HG02938 (cell line): ENCODE measurements around the gene ZBTB7B.

Experiments used
- ATAC-seq: cut with Tn5 transposase; IDR thresholded peaks from one replicate; pipeline ENCODE4 v1.9.1; 2021; ENCODE audit warnings: mild to moderate bottlenecking, moderate library complexity; ENCODE audit not compliant: unreplicated experiment

The ZBTB7B gene

GRCh38 chr1:155002464-155003226, at the start of gene ZBTB7B:
Gene ZBTB7B, plus strand, starts transcription at chr1:155002802. Its CDS starts 11,859 bp downstream, at chr1:155014661.
- peak; percentile 2 for ATAC-seq

- no peak for ATAC-seq
Measured at GRCh38 chr1:154953611-154954038, 49.0 kb upstream of the ZBTB7B start.

GRCh38 chr1:154954541-154954940, 48.1 kb upstream of the ZBTB7B start:
- ATAC-seq, result no peak

GRCh38 chr1:154955039-154955717, 47.4 kb upstream of the ZBTB7B start:
- peak; percentile 77 for ATAC-seq

- no peak for ATAC-seq
Measured at GRCh38 chr1:154955718-154956543, 46.7 kb upstream of the ZBTB7B start, which contains the start of gene PBXIP1. Gene PBXIP1, minus strand, starts transcription at chr1:154956099. Its CDS starts 2,378 bp downstream, at chr1:154953721.

- no peak for ATAC-seq
Measured at GRCh38 chr1:154956544-154956941, 46.1 kb upstream of the ZBTB7B start.

GRCh38 chr1:154957091-154957657, 45.4 kb upstream of the ZBTB7B start:
- no peak for ATAC-seq

GRCh38 chr1:154958036-154958435, 44.6 kb upstream of the ZBTB7B start:
- no peak for ATAC-seq

GRCh38 chr1:154958681-154959425, 43.7 kb upstream of the ZBTB7B start:
- ATAC-seq, result no peak

GRCh38 chr1:154959426-154959780, 43.2 kb upstream of the ZBTB7B start:
- ATAC-seq, result no peak

- no peak for ATAC-seq
Measured at GRCh38 chr1:154960446-154961136, 42.0 kb upstream of the ZBTB7B start.

- ATAC-seq, result peak; percentile 74
Measured at GRCh38 chr1:154961207-154962155, 41.1 kb upstream of the ZBTB7B start, which contains the start of gene PYGO2. Gene PYGO2, minus strand, starts transcription at chr1:154961782. Its CDS starts 206 bp downstream, at chr1:154961576.

GRCh38 chr1:154962156-154962749, 40.3 kb upstream of the ZBTB7B start:
- peak; percentile 13 for ATAC-seq

GRCh38 chr1:154962795-154963330, 39.7 kb upstream of the ZBTB7B start:
- no peak for ATAC-seq

- ATAC-seq, result no peak
Measured at GRCh38 chr1:154963643-154964042, 39.0 kb upstream of the ZBTB7B start.

- no peak for ATAC-seq
Measured at GRCh38 chr1:154964359-154964758, 38.2 kb upstream of the ZBTB7B start.

GRCh38 chr1:154966111-154966510, 36.5 kb upstream of the ZBTB7B start:
- ATAC-seq, result no peak
